ENCODE data around the gene SHROOM3.

DNA sequence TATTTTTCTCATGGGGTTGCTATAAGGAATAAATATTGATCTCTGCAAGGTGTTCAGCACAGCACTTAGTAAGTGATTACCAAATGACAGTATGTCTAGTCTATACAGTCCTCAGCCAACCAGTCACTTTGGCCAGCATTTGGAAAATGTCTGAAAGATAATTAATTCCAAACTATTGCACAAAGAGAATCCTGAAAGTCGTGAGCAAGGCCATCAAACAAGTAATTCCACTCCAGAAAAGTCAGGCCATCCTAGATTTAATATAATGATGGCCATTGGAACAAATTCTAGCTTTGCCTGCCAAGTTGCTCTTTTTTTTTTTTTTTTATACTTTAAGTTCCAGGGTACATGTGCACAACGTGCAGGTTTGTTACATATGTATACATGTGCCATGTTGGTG, 96.6 kb downstream of the SHROOM3 start:
- no peak for TF ChIP-seq ARNT (IDR thresholded peaks at IDR 0.05)
- no peak for TF ChIP-seq ELF4 (IDR thresholded peaks at IDR 0.05)
- TF ChIP-seq SP1 (IDR thresholded peaks at IDR 0.05): no peak
- no peak for TF ChIP-seq PKNOX1 (IDR thresholded peaks at IDR 0.05)
- TF ChIP-seq TARDBP (IDR thresholded peaks at IDR 0.05): no peak
- TF ChIP-seq LEF1 (IDR thresholded peaks at IDR 0.05; ENCODE audit: borderline replicate concordance): no peak
- TF ChIP-seq FOXK2 (IDR thresholded peaks at IDR 0.05): no peak
- no peak for TF ChIP-seq BHLHE40 (IDR thresholded peaks at IDR 0.05; ENCODE audit: borderline replicate concordance)
- no peak for TF ChIP-seq L3MBTL2 (conservative IDR thresholded peaks at IDR 0.05)
- no peak for TF ChIP-seq CTBP1 (IDR thresholded peaks at IDR 0.05; ENCODE audit: borderline replicate concordance)
